Fibroblast of skin of left quadriceps (primary cell): ENCODE results near the gene AREL1.

Source experiments
- DNase-seq, 2 experiments: peaks; one replicate each; pipeline ENCODE4 v3.0.0-alpha.2; 2013; ENCODE audit warnings: low read depth in 2 of 2

The AREL1 gene

GRCh38 chr14:74658535-74659131 is 54.2 kb downstream of the AREL1 start:
- peak; percentile 52 to 57 for DNase-seq

GRCh38 chr14:74656964-74657363 is 55.9 kb downstream of the AREL1 start:
- DNase-seq: no peak

GRCh38 chr14:74655599-74656395 is 57.1 kb downstream of the AREL1 start:
- peak; percentile 67 to 71 for DNase-seq

GRCh38 chr14:74654931-74655330 is 57.9 kb downstream of the AREL1 start:
- DNase-seq: no peak

- peak; percentile 75 to 78 for DNase-seq
These were observed 59.3 kb downstream of the AREL1 start for GRCh38 chr14:74653386-74654138.

- DNase-seq: no peak
These were observed 60.3 kb downstream of the AREL1 start for GRCh38 chr14:74652541-74652940.

DNA sequence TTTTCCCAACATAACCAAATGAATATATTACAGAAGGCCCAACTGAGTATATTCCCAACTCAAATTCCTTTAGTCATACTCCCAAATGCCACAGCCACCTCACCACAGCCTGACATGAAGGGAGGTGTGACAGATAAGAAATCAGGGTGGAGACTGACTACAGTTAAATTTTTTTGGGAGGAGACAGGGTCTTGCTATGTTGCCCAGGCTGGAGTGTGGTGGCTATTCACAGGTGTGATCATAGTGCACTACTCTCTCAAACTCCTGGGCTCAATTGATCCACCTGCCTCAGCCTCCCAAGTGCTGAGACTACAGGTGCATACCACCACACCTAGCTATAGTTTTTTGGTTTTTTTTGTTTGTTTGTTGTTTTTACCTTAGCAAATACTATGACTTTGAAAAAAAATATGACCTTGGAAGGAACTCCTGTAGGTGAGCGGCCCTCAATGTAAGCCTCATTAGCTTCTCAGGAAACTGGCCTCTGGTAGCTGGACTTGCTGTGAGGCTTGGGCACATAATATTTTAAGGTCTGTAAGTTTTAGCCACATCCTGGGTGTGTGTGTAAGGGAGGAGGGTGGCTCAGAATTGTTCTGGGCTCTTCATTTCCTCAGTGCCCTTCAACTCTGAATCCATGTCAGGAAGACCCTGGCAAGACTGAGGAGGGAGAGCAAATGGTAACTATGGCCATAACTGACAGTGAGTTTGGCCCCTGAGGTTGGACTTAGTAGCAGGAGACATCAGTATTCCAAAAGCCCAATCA is 61.8 kb downstream of the AREL1 start:
- DNase-seq: no peak

- DNase-seq: no peak
These were observed 63.2 kb downstream of the AREL1 start for GRCh38 chr14:74649673-74650072.

GRCh38 chr14:74649167-74649566 is 63.7 kb downstream of the AREL1 start:
- DNase-seq: no peak

GRCh38 chr14:74648601-74649000 is 64.3 kb downstream of the AREL1 start:
- DNase-seq: no peak

DNA sequence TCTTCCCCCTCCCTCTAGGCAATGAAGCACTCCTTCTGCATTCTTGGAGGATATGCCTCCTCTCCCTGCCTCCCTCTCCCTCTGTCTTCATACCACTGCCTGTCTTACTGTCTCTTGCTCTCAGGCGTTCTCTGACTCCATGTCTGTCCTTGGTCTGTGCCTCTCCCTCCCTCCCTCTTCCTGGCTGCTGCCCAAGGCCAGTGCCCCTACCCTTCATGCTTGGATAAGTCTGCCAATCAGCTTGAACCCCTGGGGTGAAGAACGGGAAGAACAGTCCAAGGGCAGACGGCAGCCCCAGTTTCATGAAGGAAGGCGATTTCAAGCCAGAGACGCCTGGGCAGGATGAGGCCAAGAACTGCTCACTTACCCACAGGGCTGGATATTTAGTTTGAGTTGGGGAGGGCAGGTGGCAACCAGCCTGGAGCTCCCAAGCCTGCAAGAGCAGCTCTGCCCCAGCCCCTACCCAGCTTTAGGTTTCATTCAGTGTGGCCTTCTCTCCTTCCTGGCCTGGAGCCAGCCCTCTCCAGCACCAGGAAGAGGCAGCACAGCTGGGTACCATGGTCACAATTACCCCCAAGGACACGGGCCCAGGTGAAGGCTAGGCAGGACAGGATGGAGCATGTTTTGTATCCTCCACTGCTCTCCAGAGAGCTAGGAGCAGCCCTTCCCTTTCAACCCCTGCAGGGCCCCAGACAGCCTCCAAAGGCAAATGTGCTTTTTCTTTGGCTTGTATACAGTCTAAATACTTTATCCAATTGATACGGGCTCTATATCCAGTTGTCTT is 65.0 kb downstream of the AREL1 start:
- no peak for DNase-seq

DNA sequence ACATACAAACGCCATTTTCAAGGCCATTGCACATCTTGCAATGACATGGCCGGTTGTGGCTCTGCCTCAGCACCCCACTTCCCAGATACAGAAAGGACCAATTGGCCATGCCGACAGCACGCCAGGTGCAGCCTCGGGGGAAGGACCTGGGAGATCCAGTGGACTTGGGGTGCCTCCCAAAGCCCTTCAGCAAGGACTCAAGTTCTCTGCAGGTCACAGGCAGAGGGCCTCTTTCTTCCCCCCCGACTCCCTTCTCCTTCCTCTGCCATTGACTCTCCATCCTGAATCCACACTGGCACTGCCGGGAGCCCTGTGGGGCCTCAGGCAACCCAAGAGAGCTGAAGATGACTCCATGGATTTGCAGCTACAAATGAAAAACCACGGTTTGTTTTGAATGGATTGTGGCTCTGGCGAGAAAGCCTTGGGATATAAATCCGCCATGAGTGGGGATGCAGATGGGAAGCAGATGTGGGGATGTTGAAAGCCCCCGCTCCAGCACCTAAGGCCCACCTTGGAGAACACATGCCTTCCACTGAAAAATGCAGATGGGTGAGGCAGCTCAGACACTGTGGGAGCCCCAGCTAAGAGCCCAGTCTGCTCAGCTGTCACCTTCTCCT is 65.7 kb downstream of the AREL1 start:
- peak; percentile 69 for DNase-seq

DNA sequence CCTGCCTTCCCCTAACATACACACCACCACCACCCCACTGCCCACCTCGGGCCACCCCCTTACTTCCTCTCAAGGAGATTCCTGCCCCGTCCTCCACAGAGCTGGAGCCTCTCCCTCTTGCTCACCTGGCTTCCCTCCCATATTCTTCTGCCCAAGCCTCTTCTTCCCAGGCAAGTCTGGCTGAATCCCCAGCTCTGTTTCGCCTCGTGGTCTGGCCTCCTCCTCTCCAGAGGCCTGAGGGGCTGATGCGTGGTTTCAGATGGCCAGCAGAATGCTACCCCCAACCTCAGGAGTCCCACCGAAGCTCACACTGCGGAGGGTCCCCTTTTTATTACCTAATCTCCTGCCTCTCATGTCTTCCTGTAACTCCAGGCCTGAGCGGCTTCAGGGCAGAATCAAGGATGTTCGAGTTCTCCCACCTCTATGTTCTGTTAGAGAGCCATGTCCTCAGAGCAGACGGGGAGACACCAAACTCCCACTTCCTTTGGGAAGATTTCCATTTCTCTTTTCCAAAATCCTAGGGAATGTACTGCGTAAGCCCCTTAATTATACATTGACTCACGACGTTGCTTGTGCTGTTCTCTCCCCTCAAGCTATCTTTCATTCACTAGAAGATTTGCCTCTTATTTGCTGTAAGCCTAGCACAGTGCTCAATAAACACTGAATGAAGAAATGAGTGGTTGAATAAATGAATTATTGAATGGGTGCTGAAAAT is 67.0 kb downstream of the AREL1 start:
- DNase-seq: no peak

DNA sequence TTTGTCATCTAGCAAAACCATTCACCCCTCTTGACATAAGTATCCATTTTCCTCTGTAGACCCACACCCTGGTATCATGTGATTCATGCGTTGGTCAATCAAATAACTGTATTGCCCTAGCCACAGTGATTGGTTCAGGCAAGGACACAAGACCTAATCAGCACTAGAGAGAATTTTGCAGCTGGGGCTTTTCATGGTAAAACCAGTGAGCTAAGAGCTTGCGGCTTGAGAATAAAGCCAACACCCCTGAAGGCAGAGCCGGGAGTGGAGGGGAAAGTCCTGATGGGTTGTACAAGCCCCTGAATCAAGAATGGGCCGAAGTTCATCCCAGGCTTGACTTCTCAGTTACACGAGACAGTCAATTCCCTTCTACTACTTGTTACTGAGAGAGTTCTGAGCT is 67.6 kb downstream of the AREL1 start:
- no peak for DNase-seq

- no peak for DNase-seq
These were observed 71.1 kb downstream of the AREL1 start for GRCh38 chr14:74641601-74642391.

DNA sequence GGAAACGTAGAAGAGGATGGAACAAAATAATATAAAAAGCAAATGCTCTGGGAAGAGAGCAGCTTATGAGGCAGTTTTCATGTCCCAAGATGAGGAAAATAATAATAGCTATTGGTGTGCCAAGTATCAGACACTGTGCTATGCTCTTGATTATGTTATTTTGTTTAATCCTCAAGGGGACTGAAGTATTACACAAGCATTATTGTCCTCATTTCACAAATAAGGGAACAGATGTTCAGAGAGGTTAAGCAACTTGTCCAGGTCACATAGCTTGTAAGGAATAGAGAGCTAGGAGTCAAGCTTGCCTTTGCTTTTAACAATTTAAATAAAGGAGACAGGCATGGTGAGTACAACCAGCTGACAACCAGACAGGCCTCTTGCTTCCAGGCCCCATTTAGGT is 73.9 kb downstream of the AREL1 start:
- no peak for DNase-seq

- DNase-seq: no peak
These were observed 74.8 kb downstream of the AREL1 start for GRCh38 chr14:74638066-74638465.

DNA sequence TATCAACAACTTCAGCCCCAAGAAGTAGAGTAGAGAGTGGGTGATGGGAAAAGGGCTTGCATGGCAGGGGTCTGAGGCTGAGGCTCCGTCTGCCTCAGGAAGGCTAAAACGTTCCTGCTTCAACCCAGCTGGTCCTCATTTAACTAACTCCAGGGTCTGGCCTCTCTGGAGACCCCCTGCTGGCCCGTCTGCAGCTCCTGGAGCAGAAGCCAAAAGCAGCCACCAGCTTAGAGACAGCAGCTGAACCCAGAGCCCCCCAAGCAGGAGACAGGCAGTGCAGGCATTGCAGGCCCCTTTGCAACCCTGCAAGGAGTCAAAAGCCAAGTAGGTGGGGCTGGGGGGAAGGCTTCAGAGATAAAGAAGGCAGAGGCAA is 75.7 kb downstream of the AREL1 start:
- no peak for DNase-seq

GRCh38 chr14:74636424-74637177 is 76.3 kb downstream of the AREL1 start:
- no peak for DNase-seq
